A549 (cell line): ENCODE measurements around the gene ABCC5. TPM values are rescaled to one million over a fixed set of nuclear protein-coding genes. Genes with fewer than 3 reads are reported as not detected.

Experiments used
- ATAC-seq, 2 experiments: fragments of 200-7000 bp in 1 of 2; fragments of >200 bp in 1 of 2; cut with Nextera tagmentation in 1 of 2; cut with Tn5 transposase in 1 of 2; 3 replicates each; pipeline versions ENCODE4 v1.8.0 to v1.9.1; 2018 to 2020; ENCODE audit warnings: mild to moderate bottlenecking in 1 of 2, moderate library complexity in 1 of 2
- CTCF ChIA-PET: fragments of 300-600 bp; sonication (Branson Sonifier 250); formaldehyde crosslinking; extraction: SDS; loops from one replicate; lab custom pipeline; 2021; ENCODE audit warnings: antibody characterized with exemption, inconsistent platforms; lab: Yijun Ruan, JAX
- POLR2A ChIA-PET: fragments of 350-600 bp; formaldehyde crosslinking; extraction: SDS; loops from one replicate; lab custom pipeline; 2021; ENCODE audit warnings: antibody characterized with exemption, inconsistent platforms; lab: Yijun Ruan, JAX
- DNase-seq, 2 experiments: peaks; one replicate each; pipeline versions ENCODE4 v3.0.0 to v3.0.0-alpha.2; 2011 to 2016; ENCODE audit warnings: low read depth in 1 of 2, low spot score in 1 of 2
- FAIRE-seq: peaks from 2 replicates; lab custom pipeline; 2011; peaks lifted over from hg19 to GRCh38; lab: Jason Lieb, UNC
- H3K27ac ChIP-seq, 2 experiments: fragments of >200 bp; sonication (Bioruptor Twin); formaldehyde crosslinking; 3 replicates each; pipeline ENCODE4 v1.5.1; 2016 to 2017
- H3K4me1 ChIP-seq: fragments of >200 bp; sonication (Bioruptor Twin); formaldehyde crosslinking; 3 replicates; pipeline ENCODE4 v1.6.1; 2016
- H3K4me2 ChIP-seq: fragments of >200 bp; sonication (Bioruptor Twin); formaldehyde crosslinking; 3 replicates; pipeline ENCODE4 v1.6.1; 2016
- H3K4me3 ChIP-seq: fragments of >200 bp; sonication (Bioruptor Twin); formaldehyde crosslinking; 3 replicates; pipeline ENCODE4 v1.5.1; 2016
- H3K9me3 ChIP-seq: fragments of >200 bp; sonication (Bioruptor Twin); formaldehyde crosslinking; 3 replicates; pipeline ENCODE4 v1.6.1; 2016
- ATOH8 ChIP-seq: fragments of 250-450 bp; sonication (Bioruptor Pico); IDR thresholded peaks from 2 replicates; pipeline ENCODE4 v1.5.0; 2020; ENCODE audit warnings: low read depth, mild to moderate bottlenecking, moderate library complexity
- CBX8 ChIP-seq: fragments of 200-600 bp; sonication (generic); IDR thresholded peaks from 2 replicates; pipeline ENCODE4 v1.6.1; 2016
- CHD2 ChIP-seq: fragments of 150-350 bp; IDR thresholded peaks from 2 replicates; pipeline ENCODE4 v1.6.1; 2014; ENCODE audit warnings: low read length; ENCODE audit not compliant: partially characterized antibody
- CTCF ChIP-seq: fragments of >200 bp; sonication (Bioruptor Twin); formaldehyde crosslinking; IDR thresholded peaks from 3 replicates; pipeline ENCODE4 v1.5.1; 2016
- EHF ChIP-seq: fragments of 250-450 bp; sonication (Bioruptor Pico); IDR thresholded peaks from 2 replicates; pipeline ENCODE4 v1.5.0; 2020; ENCODE audit warnings: mild to moderate bottlenecking
- EHMT2 ChIP-seq: fragments of 200-600 bp; sonication (generic); IDR thresholded peaks from 2 replicates; pipeline ENCODE4 v1.6.1; 2016; ENCODE audit warnings: antibody characterized with exemption, low read depth, mild to moderate bottlenecking, moderate library complexity
- ESRRA ChIP-seq: fragments of 150-350 bp; IDR thresholded peaks from 2 replicates; pipeline ENCODE4 v1.6.1; 2014; ENCODE audit warnings: mild to moderate bottlenecking, low read length, borderline replicate concordance
- FOSB ChIP-seq: fragments of 250-450 bp; sonication (Bioruptor Pico); IDR thresholded peaks from 2 replicates; pipeline ENCODE4 v1.5.0; 2020; ENCODE audit warnings: mild to moderate bottlenecking, moderate library complexity
- FOSL2 ChIP-seq, 2 experiments: fragments of 450-650 bp in 1 of 2; fragments of >200 bp in 1 of 2; sonication (Bioruptor Twin) in 1 of 2; formaldehyde crosslinking; IDR thresholded peaks; 2 replicates each; pipeline versions ENCODE4 v1.5.0 to v1.6.1; 2016 to 2020; ENCODE audit warnings: mild to moderate bottlenecking in 1 of 2, moderate library complexity in 1 of 2
- GATA3 ChIP-seq: IDR thresholded peaks from 2 replicates; pipeline ENCODE4 v1.6.1; 2012; ENCODE audit warnings: borderline replicate concordance
- HEYL ChIP-seq: fragments of 250-450 bp; sonication (Bioruptor Pico); IDR thresholded peaks from 2 replicates; pipeline ENCODE4 v1.8.0; 2021; ENCODE audit warnings: mild to moderate bottlenecking, moderate library complexity
- HOXB13 ChIP-seq: fragments of 250-450 bp; sonication (Bioruptor Pico); IDR thresholded peaks from 2 replicates; pipeline ENCODE4 v1.5.0; 2020; ENCODE audit warnings: low read depth, mild to moderate bottlenecking, moderate library complexity
- JUNB ChIP-seq: fragments of >200 bp; sonication (Bioruptor Twin); formaldehyde crosslinking; IDR thresholded peaks from 2 replicates; pipeline ENCODE4 v1.6.1; 2016
- MAX ChIP-seq: IDR thresholded peaks from 2 replicates; pipeline ENCODE4 v1.6.1; 2012
- NFE2L2 ChIP-seq: fragments of 150-350 bp; conservative IDR thresholded peaks from 2 replicates; pipeline ENCODE4 v1.6.1; 2014; ENCODE audit warnings: low read length
- NR3C1 ChIP-seq: fragments of >200 bp; sonication (Bioruptor Twin); formaldehyde crosslinking; IDR thresholded peaks from 3 replicates; pipeline ENCODE4 v1.6.1; 2017
- PBX3 ChIP-seq: IDR thresholded peaks from 2 replicates; pipeline ENCODE4 v1.6.1; 2012
- TFCP2L1 ChIP-seq: fragments of 250-450 bp; sonication (Bioruptor Pico); IDR thresholded peaks from 2 replicates; pipeline ENCODE4 v1.5.0; 2021; ENCODE audit warnings: mild to moderate bottlenecking
- TP53 ChIP-seq: fragments of 250-450 bp; sonication (Bioruptor Pico); IDR thresholded peaks from 2 replicates; pipeline ENCODE4 v1.5.0; 2021; ENCODE audit warnings: mild to moderate bottlenecking, moderate library complexity
- ZC3H11A ChIP-seq: fragments of 450-650 bp; IDR thresholded peaks from 2 replicates; pipeline ENCODE4 v1.6.1; 2014; ENCODE audit warnings: antibody characterized with exemption, mild to moderate bottlenecking
- ZFP36 ChIP-seq: fragments of 450-650 bp; IDR thresholded peaks from 2 replicates; pipeline ENCODE4 v1.6.1; 2014; ENCODE audit warnings: borderline replicate concordance; ENCODE audit not compliant: partially characterized antibody
- ZNF302 ChIP-seq: fragments of 250-450 bp; sonication (Bioruptor Pico); IDR thresholded peaks from 2 replicates; pipeline ENCODE4 v1.9.0; 2021; ENCODE audit warnings: inconsistent platforms, mild to moderate bottlenecking, moderate library complexity
- ZSCAN20 ChIP-seq: fragments of 250-450 bp; sonication (Bioruptor Pico); IDR thresholded peaks from 2 replicates; pipeline ENCODE4 v1.8.0; 2022; ENCODE audit warnings: mild to moderate bottlenecking, moderate library complexity
- WGBS: methylation state at CpG from one replicate; pipeline ENCODE4 v1.1.6; 2017; ENCODE audit errors: missing lambda C conversion rate; 5-methylcytosine and 5-hydroxymethylcytosine counted together
- polyA plus RNA-seq, 4 experiments: library from polyadenylated mRNA; depleted of rRNA in 3 of 4; stranded (reverse); fragments of >200 nt; fragmentation: RNase III in 1 of 4; extraction: RNeasy Plus Mini Kit Qiagen cat#74134 plus additional on column Dnase treatment in 1 of 4; gene quantifications; 2 replicates in 3 of 4; 3 replicates in 1 of 4; pipeline ENCODE4 v1.2.3, GENCODE V29; 2011 to 2017

ABCC5 gene
- polyA plus RNA-seq, 2 of the 4 experiments (the other 2 are of a cell fraction) = 14.2 to 20.7 TPM

GRCh38 chr3:183958226-183958625 lies 59.5 kb downstream of the ABCC5 start:
- TF ChIP-seq FOSL2 (IDR thresholded peaks at IDR 0.05) = no peak
- no peak for TF ChIP-seq FOSL2 (CRISPR knock-in tag; IDR thresholded peaks at IDR 0.05)
- no peak for TF ChIP-seq NR3C1
- TF ChIP-seq EHF (CRISPR knock-in tag) = no peak
- no peak for TF ChIP-seq ZC3H11A
- TF ChIP-seq CBX8 = no peak
- no peak for TF ChIP-seq HEYL (CRISPR knock-in tag)
- TF ChIP-seq TFCP2L1 (CRISPR knock-in tag) = no peak
- Histone ChIP-seq H3K27ac (no peak overlapping the region), H3K4me2 (no peak overlapping the region), H3K4me3 (no peak overlapping the region), H3K9me3 (no peaks in the 10 kb centered on the region), H3K4me1 (peaks cover 8% of the 10 kb centered on the region; the same call in 2 of the 3 replicates)
- DNase-seq (no peak), FAIRE-seq (no peak), ATAC-seq (no peak)
- ChIA-PET CTCF (no interaction called here), POLR2A (no interaction called here)
- WGBS = 60% methylated on average over 3 of the region's 3 CpGs

- no peaks in the 10 kb centered on the region for H3K9me3 ChIP-seq
- peaks cover 8% of the 10 kb centered on the region; the same call in 2 of the 3 replicates for H3K4me1 ChIP-seq
- WGBS = 88% methylated on average over 4 of the region's 4 CpGs
- DNase-seq = no peak
- ChIA-PET POLR2A (no interaction called here), CTCF (no interaction called here)
- ATAC-seq = no peak
- no peak for TF ChIP-seq EHMT2
- TF ChIP-seq FOSB (CRISPR knock-in tag) = no peak
- TF ChIP-seq ZC3H11A = no peak
- no peak for FAIRE-seq
- no peak overlapping the region for H3K4me3 ChIP-seq
- H3K4me2 ChIP-seq = no peak overlapping the region
- no peak overlapping the region for H3K27ac ChIP-seq
Measured at GRCh38 chr3:183954875-183955274, 62.8 kb downstream of the ABCC5 start.

- H3K4me2 ChIP-seq = no peak overlapping the region
- no peak for TF ChIP-seq GATA3
- no peak for TF ChIP-seq ZNF302 (CRISPR knock-in tag)
- no peak for TF ChIP-seq CHD2
- no peak for TF ChIP-seq FOSB (CRISPR knock-in tag)
- no peak for TF ChIP-seq ZFP36
- TF ChIP-seq EHF (CRISPR knock-in tag) = no peak
- no peak for TF ChIP-seq ATOH8
- no peak for TF ChIP-seq JUNB
- no peak for TF ChIP-seq HOXB13
- no peak for TF ChIP-seq CTCF
- TF ChIP-seq TP53 (CRISPR knock-in tag) = no peak
- no peak for TF ChIP-seq FOSL2 (IDR thresholded peaks at IDR 0.05)
- TF ChIP-seq FOSL2 (CRISPR knock-in tag; IDR thresholded peaks at IDR 0.05) = no peak
- TF ChIP-seq ZSCAN20 (CRISPR knock-in tag) = no peak
- no peak for TF ChIP-seq MAX
- no peak for TF ChIP-seq PBX3
- TF ChIP-seq ESRRA = no peak
- no peak for TF ChIP-seq NFE2L2
- TF ChIP-seq, all 56 proteins: peak for 0
- WGBS = 93% methylated on average over 6 of the region's 6 CpGs
- CTCF ChIA-PET = no interaction called here
- H3K9me3 ChIP-seq = no peaks in the 10 kb centered on the region
- POLR2A ChIA-PET = no interaction called here
- FAIRE-seq = no peak
- no peak for DNase-seq
- no peak overlapping the region for H3K27ac ChIP-seq
- no peak for ATAC-seq
- no peaks in the 10 kb centered on the region for H3K4me1 ChIP-seq
- no peak overlapping the region for H3K4me3 ChIP-seq
Measured at GRCh38 chr3:183953471-183954070, 64.1 kb downstream of the ABCC5 start.
